Parathyroid adenoma (tissue), 2 donors: ENCODE results near the gene ZFAND3.
"Not testable (repeated sequence)": the region's sequence is repeated elsewhere in the genome, so short reads cannot be mapped to it uniquely, and the experiment has no call there.

ENCODE experiments used
- H2AFZ ChIP-seq: fragments of 300-600 bp; sonication (generic); one replicate; pipeline ENCODE4 v1.7.0; 2017; ENCODE audit warnings: antibody characterized with exemption, mild to moderate bottlenecking
- H3K27ac ChIP-seq: fragments of 300-600 bp; sonication (generic); one replicate; pipeline ENCODE4 v1.7.0; 2017
- H3K27me3 ChIP-seq: fragments of 300-600 bp; sonication (generic); one replicate; pipeline ENCODE4 v1.7.0; 2017; ENCODE audit warnings: low read length; ENCODE audit not compliant: control insufficient read depth, insufficient read depth
- H3K36me3 ChIP-seq: fragments of 300-600 bp; sonication (generic); one replicate; pipeline ENCODE4 v1.7.0; 2017; ENCODE audit warnings: low read length; ENCODE audit not compliant: control insufficient read depth, insufficient read depth
- H3K4me1 ChIP-seq: fragments of 300-600 bp; sonication (generic); one replicate; pipeline ENCODE4 v1.7.0; 2017; ENCODE audit warnings: control low read depth
- H3K4me2 ChIP-seq: fragments of 300-600 bp; sonication (generic); one replicate; pipeline ENCODE4 v1.7.0; 2017; ENCODE audit warnings: low read length
- H3K4me3 ChIP-seq: fragments of 300-600 bp; sonication (generic); one replicate; pipeline ENCODE4 v1.7.0; 2017; ENCODE audit warnings: low read depth, low read length
- H3K79me2 ChIP-seq: fragments of 300-600 bp; sonication (generic); one replicate; pipeline ENCODE4 v1.7.0; 2017; ENCODE audit warnings: control low read depth
- H3K9ac ChIP-seq: fragments of 300-600 bp; sonication (generic); one replicate; pipeline ENCODE4 v1.7.0; 2017; ENCODE audit warnings: mild to moderate bottlenecking
- H3K9me3 ChIP-seq: fragments of 300-600 bp; sonication (generic); one replicate; pipeline ENCODE4 v1.7.0; 2017; ENCODE audit warnings: low read length; ENCODE audit not compliant: control insufficient read depth
- TF ChIP-seq, protein P1 (sequence below): fragments of 300-600 bp; sonication (generic); IDR thresholded peaks from one replicate; pipeline ENCODE4 v1.7.0; 2017; ENCODE audit warnings: antibody characterized with exemption, mild to moderate bottlenecking
- donor health status: primary hyperparathyroidism.

ZFAND3 gene

GRCh38 chr6:38116248-38116647 is 296.7 kb downstream of the ZFAND3 start:
- Histone ChIP-seq H3K4me3 (no peak overlapping the region), H3K4me2 (no peak overlapping the region), H2AFZ (no peak overlapping the region), H3K27ac (no peak overlapping the region), H3K4me1 (no peaks in the 10 kb centered on the region), H3K79me2 (peaks cover 6% of the 10 kb centered on the region), H3K9me3 (no peaks in the 10 kb centered on the region), H3K36me3 (no peaks in the 10 kb centered on the region), H3K27me3 (no peaks in the 10 kb centered on the region), H3K9ac (no peak overlapping the region)
- TF ChIP-seq, protein P1, sequence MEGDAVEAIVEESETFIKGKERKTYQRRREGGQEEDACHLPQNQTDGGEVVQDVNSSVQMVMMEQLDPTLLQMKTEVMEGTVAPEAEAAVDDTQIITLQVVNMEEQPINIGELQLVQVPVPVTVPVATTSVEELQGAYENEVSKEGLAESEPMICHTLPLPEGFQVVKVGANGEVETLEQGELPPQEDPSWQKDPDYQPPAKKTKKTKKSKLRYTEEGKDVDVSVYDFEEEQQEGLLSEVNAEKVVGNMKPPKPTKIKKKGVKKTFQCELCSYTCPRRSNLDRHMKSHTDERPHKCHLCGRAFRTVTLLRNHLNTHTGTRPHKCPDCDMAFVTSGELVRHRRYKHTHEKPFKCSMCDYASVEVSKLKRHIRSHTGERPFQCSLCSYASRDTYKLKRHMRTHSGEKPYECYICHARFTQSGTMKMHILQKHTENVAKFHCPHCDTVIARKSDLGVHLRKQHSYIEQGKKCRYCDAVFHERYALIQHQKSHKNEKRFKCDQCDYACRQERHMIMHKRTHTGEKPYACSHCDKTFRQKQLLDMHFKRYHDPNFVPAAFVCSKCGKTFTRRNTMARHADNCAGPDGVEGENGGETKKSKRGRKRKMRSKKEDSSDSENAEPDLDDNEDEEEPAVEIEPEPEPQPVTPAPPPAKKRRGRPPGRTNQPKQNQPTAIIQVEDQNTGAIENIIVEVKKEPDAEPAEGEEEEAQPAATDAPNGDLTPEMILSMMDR, result no peak

DNA sequence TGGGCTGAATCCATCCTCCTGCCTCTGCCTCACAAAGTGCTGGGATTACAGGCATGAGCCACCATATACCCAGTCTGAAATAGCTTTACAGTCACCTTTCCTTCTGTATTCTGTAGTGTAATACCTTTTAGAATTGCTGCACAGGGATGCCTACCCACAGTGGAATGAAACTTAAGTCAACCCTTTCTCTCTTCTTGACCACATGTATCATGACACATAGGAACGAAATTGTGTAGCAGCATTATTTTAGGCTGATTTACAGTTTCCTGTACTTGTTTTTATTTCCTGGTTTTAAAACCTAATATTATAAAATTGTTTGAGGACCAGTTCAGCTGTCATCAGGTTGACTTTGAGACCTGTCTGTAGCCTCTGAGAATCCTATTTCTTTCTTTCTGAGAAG is 297.8 kb downstream of the ZFAND3 start:
- Histone ChIP-seq H3K9me3 (no peaks in the 10 kb centered on the region), H3K79me2 (peaks cover 13% of the 10 kb centered on the region), H3K27me3 (no peaks in the 10 kb centered on the region), H3K36me3 (no peaks in the 10 kb centered on the region), H3K4me1 (peaks cover 10% of the 10 kb centered on the region), H3K27ac (no peak overlapping the region), H2AFZ (no peak overlapping the region), H3K4me2 (no peak overlapping the region), H3K9ac (no peak overlapping the region), H3K4me3 (no peak overlapping the region)
- TF ChIP-seq, protein P1, result no peak

- peaks cover 13% of the 10 kb centered on the region for H3K79me2 ChIP-seq
- peaks cover 11% of the 10 kb centered on the region for H3K4me1 ChIP-seq
- no peaks in the 10 kb centered on the region for H3K27me3 ChIP-seq
- no peaks in the 10 kb centered on the region for H3K9me3 ChIP-seq
- no peak overlapping the region for H3K9ac ChIP-seq
- no peak overlapping the region for H3K4me2 ChIP-seq
- no peak overlapping the region for H3K27ac ChIP-seq
- TF ChIP-seq, protein P1, result no peak
- H2AFZ ChIP-seq, result no peak overlapping the region
- H3K36me3 ChIP-seq, result no peaks in the 10 kb centered on the region
- no peak overlapping the region for H3K4me3 ChIP-seq
Observed at GRCh38 chr6:38118791-38119365, 299.4 kb downstream of the ZFAND3 start.

- Histone ChIP-seq H3K36me3 (no peaks in the 10 kb centered on the region), H3K27ac (no peak overlapping the region)
- TF ChIP-seq, protein P1, result no peak
Observed at GRCh38 chr6:38119516-38119915, 300.0 kb downstream of the ZFAND3 start.

DNA sequence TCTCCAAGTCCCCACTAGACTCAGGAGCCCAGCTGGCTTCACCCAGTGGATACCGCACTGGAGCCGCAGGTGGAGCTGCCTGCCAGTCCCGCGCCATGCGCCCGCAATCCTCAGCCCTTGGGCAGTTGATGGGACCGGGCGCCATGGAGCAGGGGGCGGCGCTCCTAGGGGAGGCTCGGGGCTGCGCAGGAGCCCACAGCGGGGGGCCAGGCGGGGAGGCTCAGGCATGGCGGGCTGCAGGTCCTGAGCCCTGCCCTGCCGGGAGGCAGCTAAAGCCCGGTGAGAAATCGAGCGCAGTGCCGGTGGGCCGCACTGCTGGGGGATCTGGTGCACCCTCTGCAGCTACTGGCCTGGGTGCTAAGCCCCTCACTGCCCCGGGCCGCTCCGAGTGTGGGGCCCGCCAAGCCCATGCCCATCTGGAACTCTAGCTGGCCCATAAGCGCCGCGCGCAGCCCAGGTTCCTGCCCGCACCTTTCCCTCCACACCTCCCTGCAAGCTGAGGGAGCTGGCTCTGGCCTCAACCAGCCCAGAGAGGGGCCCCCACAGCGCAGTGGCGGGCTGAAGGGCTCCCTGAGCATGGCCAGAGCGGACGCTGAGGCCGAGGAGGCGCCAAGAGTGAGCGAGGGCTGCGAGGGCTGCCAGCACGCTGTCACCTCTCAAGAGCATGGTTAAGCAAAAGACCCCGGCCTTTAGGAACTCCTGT is 304.8 kb downstream of the ZFAND3 start:
- H3K4me1 ChIP-seq, result peaks cover 11% of the 10 kb centered on the region
- not testable (repeated sequence) for H3K27ac ChIP-seq, H3K4me2 ChIP-seq, H3K27me3 ChIP-seq, H3K9ac ChIP-seq, H3K4me3 ChIP-seq, H3K9me3 ChIP-seq, H3K36me3 ChIP-seq, H2AFZ ChIP-seq
- peaks cover 29% of the 10 kb centered on the region for H3K79me2 ChIP-seq

More at GRCh38 chr6:38119516-38119915, 300.0 kb downstream of the ZFAND3 start:
- Histone ChIP-seq H3K4me1 (peaks cover 11% of the 10 kb centered on the region), H3K27me3 (no peaks in the 10 kb centered on the region), H3K9me3 (no peaks in the 10 kb centered on the region), H3K79me2 (peaks cover 15% of the 10 kb centered on the region), H3K4me3 (no peak overlapping the region), H2AFZ (no peak overlapping the region), H3K4me2 (no peak overlapping the region), H3K9ac (no peak overlapping the region)
